ENCODE results near the gene INTS14. TPM values are rescaled to one million over a fixed set of nuclear protein-coding genes. Genes with fewer than 3 reads are reported as not detected.

INTS14 gene
- total RNA-seq, result 10 to 100 TPM; 62.0 to 64.7 TPM
- polyA plus RNA-seq, result 29.9 TPM

GRCh38 chr15:65610871-65611718 is at the start of gene INTS14:
INTS14 (minus strand) TSS chr15:65611131; CDS start chr15:65607380, 3,751 bp downstream.
- ChIA-PET CTCF (interaction anchor here (1.0 to 1.7 kb wide), 9 partner anchors 19 to 258 kb away, joined by 3 to 9 read pairs (median 4); partner anchors contain the start of genes HACD3 and RAB11A), POLR2A (interaction anchor here (1.0 to 1.5 kb wide), 4 partner anchors 81 to 258 kb away, joined by 4 to 14 read pairs (median 6); partner anchors contain the start of genes HACD3 and RAB11A)
- H3K4me3 ChIP-seq (ENCODE audit: low read length), result peak within 1 kb of the TSS; percentile 89

GRCh38 chr15:65659502-65660052 is 48.6 kb upstream of the INTS14 start:
- no peak overlapping the region for H3K27ac ChIP-seq (ENCODE audit: low read depth, low read length)
- peaks cover 0 to 76% (median 10%) of the 10 kb centered on the region in 3 donors for H3K36me3 Mint-ChIP-seq
- H3K27me3 ChIP-seq (ENCODE audit: insufficient read depth, low read length, poor library complexity, severe bottlenecking), result no peaks in the 10 kb centered on the region
- ChIA-PET CTCF (interaction anchor here (1.1 kb wide), 1 partner anchor 21 kb away, joined by 3 read pairs; no protein-coding TSS in a partner anchor), POLR2A (no interaction called here)
- H3K4me1 ChIP-seq (ENCODE audit: insufficient read depth, low read length), result no peaks in the 10 kb centered on the region
- H3K36me3 ChIP-seq (ENCODE audit: insufficient read depth, low read length), result peaks cover 13% of the 10 kb centered on the region
- H3K27me3 Mint-ChIP-seq, result no peaks in the 10 kb centered on the region
- H3K9me3 ChIP-seq (ENCODE audit: low read length), result no peaks in the 10 kb centered on the region
- H3K4me1 Mint-ChIP-seq, result no peaks in the 10 kb centered on the region
- H3K4me3 Mint-ChIP-seq, result no peak overlapping the region
- no peaks in the 10 kb centered on the region for H3K9me3 Mint-ChIP-seq
- no peak overlapping the region for H3K4me3 ChIP-seq (ENCODE audit: low read length)
- peak overlapping the region in 2 of 8 donors; percentile 21 to 54 for H3K27ac Mint-ChIP-seq
- no peak for DNase-seq

More at GRCh38 chr15:65610871-65611718, at the start of gene INTS14:
- Histone ChIP-seq H3K27me3 (ENCODE audit: insufficient read depth, low read length, poor library complexity, severe bottlenecking) (no peaks in the 10 kb centered on the region), H3K36me3 (ENCODE audit: insufficient read depth, low read length) (no peaks in the 10 kb centered on the region), H3K4me1 (ENCODE audit: insufficient read depth, low read length) (peaks cover 26% of the 10 kb centered on the region), H3K9me3 (ENCODE audit: low read length) (no peaks in the 10 kb centered on the region), H3K27ac (ENCODE audit: low read depth, low read length) (peak within 1 kb of the TSS; percentile 91)
- DNase-seq, result peak; percentile 83 to 90 (median 88)
- Mint-ChIP-seq H3K9me3 (no peaks in the 10 kb centered on the region), H3K27ac (peak within 1 kb of the TSS; percentile 97 to 99 (median 98)), H3K27me3 (peaks cover 0 to 2% of the 10 kb centered on the region in 2 donors), H3K4me1 (peaks cover 35 to 64% (median 53%) of the 10 kb centered on the region in 3 donors), H3K36me3 (peaks cover 0 to 20% (median 3%) of the 10 kb centered on the region in 3 donors), H3K4me3 (peak within 1 kb of the TSS; percentile 93 to 98 (median 95))

GRCh38 chr15:65655457-65655856 is 44.5 kb upstream of the INTS14 start:
- Mint-ChIP-seq H3K27me3 (no peaks in the 10 kb centered on the region), H3K4me1 (peaks cover under 1 to 1% (median under 1%) of the 10 kb centered on the region in 3 donors), H3K27ac (no peak overlapping the region), H3K9me3 (no peaks in the 10 kb centered on the region), H3K4me3 (no peak overlapping the region), H3K36me3 (peaks cover 0 to 79% (median 11%) of the 10 kb centered on the region in 3 donors)
- POLR2A ChIA-PET, result no interaction called here
- no peaks in the 10 kb centered on the region for H3K4me1 ChIP-seq (ENCODE audit: insufficient read depth, low read length)
- CTCF ChIA-PET, result no interaction called here
- no peak for DNase-seq
- peaks cover 14% of the 10 kb centered on the region for H3K36me3 ChIP-seq (ENCODE audit: insufficient read depth, low read length)
- no peak overlapping the region for H3K27ac ChIP-seq (ENCODE audit: low read depth, low read length)
- H3K9me3 ChIP-seq (ENCODE audit: low read length), result no peaks in the 10 kb centered on the region
- no peaks in the 10 kb centered on the region for H3K27me3 ChIP-seq (ENCODE audit: insufficient read depth, low read length, poor library complexity, severe bottlenecking)
- no peak overlapping the region for H3K4me3 ChIP-seq (ENCODE audit: low read length)

- no peaks in the 10 kb centered on the region for H3K9me3 ChIP-seq (ENCODE audit: low read length)
- Mint-ChIP-seq H3K9me3 (no peaks in the 10 kb centered on the region), H3K4me3 (no peak overlapping the region), H3K36me3 (peaks cover 0 to 79% (median 11%) of the 10 kb centered on the region in 3 donors), H3K4me1 (peaks cover 4 to 5% (median 5%) of the 10 kb centered on the region in 3 donors), H3K27ac (peak overlapping the region in 1 of 8 donors; percentile 87), H3K27me3 (no peaks in the 10 kb centered on the region)
- no peak for DNase-seq
- ChIA-PET CTCF (no interaction called here), POLR2A (no interaction called here)
- no peaks in the 10 kb centered on the region for H3K4me1 ChIP-seq (ENCODE audit: insufficient read depth, low read length)
- H3K27ac ChIP-seq (ENCODE audit: low read depth, low read length), result no peak overlapping the region
- H3K36me3 ChIP-seq (ENCODE audit: insufficient read depth, low read length), result peaks cover 14% of the 10 kb centered on the region
- H3K4me3 ChIP-seq (ENCODE audit: low read length), result no peak overlapping the region
- no peaks in the 10 kb centered on the region for H3K27me3 ChIP-seq (ENCODE audit: insufficient read depth, low read length, poor library complexity, severe bottlenecking)
These were observed 44.1 kb upstream of the INTS14 start for GRCh38 chr15:65655026-65655425.

GRCh38 chr15:65653801-65654521 is 43.0 kb upstream of the INTS14 start:
- Histone ChIP-seq H3K36me3 (ENCODE audit: insufficient read depth, low read length) (peaks cover 14% of the 10 kb centered on the region), H3K9me3 (ENCODE audit: low read length) (no peaks in the 10 kb centered on the region), H3K4me3 (ENCODE audit: low read length) (no peak overlapping the region), H3K27ac (ENCODE audit: low read depth, low read length) (no peak overlapping the region), H3K27me3 (ENCODE audit: insufficient read depth, low read length, poor library complexity, severe bottlenecking) (no peaks in the 10 kb centered on the region), H3K4me1 (ENCODE audit: insufficient read depth, low read length) (no peaks in the 10 kb centered on the region)
- H3K27me3 Mint-ChIP-seq, result no peaks in the 10 kb centered on the region
- no peak for DNase-seq
- H3K4me1 Mint-ChIP-seq, result peaks cover 5 to 8% (median 8%) of the 10 kb centered on the region in 3 donors
- H3K9me3 Mint-ChIP-seq, result no peaks in the 10 kb centered on the region
- ChIA-PET CTCF (interaction anchor here (1.1 kb wide), 1 partner anchor 73 kb away, joined by 3 read pairs; no protein-coding TSS in a partner anchor), POLR2A (no interaction called here)
- peak overlapping the region in 3 of 8 donors; percentile 1 to 83 (median 55) for H3K27ac Mint-ChIP-seq
- H3K36me3 Mint-ChIP-seq, result peaks cover 0 to 75% (median 10%) of the 10 kb centered on the region in 3 donors
- no peak overlapping the region for H3K4me3 Mint-ChIP-seq

- H3K9me3 Mint-ChIP-seq, result no peaks in the 10 kb centered on the region
- Histone ChIP-seq H3K9me3 (ENCODE audit: low read length) (no peaks in the 10 kb centered on the region), H3K36me3 (ENCODE audit: insufficient read depth, low read length) (peaks cover 14% of the 10 kb centered on the region), H3K4me3 (ENCODE audit: low read length) (no peak overlapping the region), H3K4me1 (ENCODE audit: insufficient read depth, low read length) (no peaks in the 10 kb centered on the region), H3K27ac (ENCODE audit: low read depth, low read length) (no peak overlapping the region), H3K27me3 (ENCODE audit: insufficient read depth, low read length, poor library complexity, severe bottlenecking) (no peaks in the 10 kb centered on the region)
- DNase-seq, result no peak
- peak overlapping the region in 2 of 8 donors; percentile 35 to 54 for H3K27ac Mint-ChIP-seq
- peaks cover 5 to 8% (median 8%) of the 10 kb centered on the region in 3 donors for H3K4me1 Mint-ChIP-seq
- no peaks in the 10 kb centered on the region for H3K27me3 Mint-ChIP-seq
- H3K36me3 Mint-ChIP-seq, result peaks cover 0 to 68% (median 8%) of the 10 kb centered on the region in 3 donors
- POLR2A ChIA-PET, result no interaction called here
- CTCF ChIA-PET, result interaction anchor here (1.1 kb wide), 1 partner anchor 74 kb away, joined by 3 read pairs; no protein-coding TSS in a partner anchor
- no peak overlapping the region for H3K4me3 Mint-ChIP-seq
These were observed 42.4 kb upstream of the INTS14 start for GRCh38 chr15:65653341-65653740.

- H3K4me1 Mint-ChIP-seq, result peaks cover 5 to 8% (median 8%) of the 10 kb centered on the region in 3 donors
- peak overlapping the region in 6 of 8 donors; percentile 13 to 70 (median 28) for H3K27ac Mint-ChIP-seq
- ChIA-PET CTCF (interaction anchor here (1.3 to 1.4 kb wide), 2 partner anchors 9 to 14 kb away, joined by 4 to 5 read pairs; no protein-coding TSS in a partner anchor), POLR2A (no interaction called here)
- no peak overlapping the region for H3K4me3 ChIP-seq (ENCODE audit: low read length)
- H3K9me3 ChIP-seq (ENCODE audit: low read length), result no peaks in the 10 kb centered on the region
- DNase-seq, result no peak
- H3K27me3 ChIP-seq (ENCODE audit: insufficient read depth, low read length, poor library complexity, severe bottlenecking), result no peaks in the 10 kb centered on the region
- peak overlapping the region in 1 of 7 donors; percentile 48 for H3K4me3 Mint-ChIP-seq
- H3K36me3 ChIP-seq (ENCODE audit: insufficient read depth, low read length), result peaks cover 14% of the 10 kb centered on the region
- H3K27ac ChIP-seq (ENCODE audit: low read depth, low read length), result no peak overlapping the region
- peaks cover 0 to 59% (median 10%) of the 10 kb centered on the region in 3 donors for H3K36me3 Mint-ChIP-seq
- no peaks in the 10 kb centered on the region for H3K27me3 Mint-ChIP-seq
- no peaks in the 10 kb centered on the region for H3K9me3 Mint-ChIP-seq
- no peaks in the 10 kb centered on the region for H3K4me1 ChIP-seq (ENCODE audit: insufficient read depth, low read length)
These were observed 41.2 kb upstream of the INTS14 start for GRCh38 chr15:65651831-65652749.
